Endothelial cell of umbilical vein (primary cell): ENCODE measurements around the gene GGTLC2. TPM values are rescaled to one million over a fixed set of nuclear protein-coding genes. Genes with fewer than 3 reads are reported as not detected.

Experiments
- BruUV-seq: library from RNA; stranded (reverse); fragments of 400-500 nt; replicated peaks from 2 replicates; lab custom pipeline; 2021; lab: Mats Ljungman, UMichigan
- CTCF ChIA-PET: fragments of 300-600, 350-600 bp; sonication (Branson Sonifier 250); formaldehyde crosslinking; loops from one replicate; lab custom pipeline; 2021; ENCODE audit warnings: antibody characterized with exemption, inconsistent platforms; lab: Charles Lee
- POLR2A ChIA-PET: fragments of 300-600, 350-600 bp; sonication (Branson Sonifier 250); formaldehyde crosslinking; loops from one replicate; lab custom pipeline; 2021; ENCODE audit warnings: antibody characterized with exemption, inconsistent platforms; lab: Charles Lee
- DNase-seq: peaks from one replicate; pipeline ENCODE4 v3.0.0-alpha.2; 2011; ENCODE audit warnings: low read depth, low spot score
- FAIRE-seq: peaks from 2 replicates; lab custom pipeline; 2011; peaks lifted over from hg19 to GRCh38; lab: Jason Lieb, UNC
- H2AFZ ChIP-seq: 2 replicates; pipeline ENCODE4 v1.6.0; 2012; ENCODE audit warnings: low read depth, low read length, control low read depth, inconsistent platforms
- H3K27ac ChIP-seq: 2 replicates; pipeline ENCODE4 v1.5.1; 2011; ENCODE audit warnings: low read depth, mild to moderate bottlenecking, control low read depth, low read length, moderate library complexity; ENCODE audit not compliant: insufficient read depth
- H3K27me3 ChIP-seq, 2 experiments: 2 replicates each; pipeline versions ENCODE4 v1.6.0 to v1.6.1; 2011; ENCODE audit warnings: low read length in 2 of 2, mixed read lengths in 1 of 2; ENCODE audit not compliant: control insufficient read depth in 2 of 2, insufficient read depth in 2 of 2
- H3K36me3 ChIP-seq, 2 experiments: 2 replicates in 1 of 2; 3 replicates in 1 of 2; pipeline ENCODE4 v1.5.1; 2011; ENCODE audit warnings: low read length in 2 of 2, mild to moderate bottlenecking in 1 of 2, moderate library complexity in 1 of 2; ENCODE audit not compliant: control insufficient read depth in 2 of 2, insufficient read depth in 2 of 2; ENCODE audit errors: extremely low read depth in 1 of 2
- H3K4me1 ChIP-seq: 3 replicates; pipeline ENCODE4 v1.5.1; 2011; ENCODE audit warnings: mild to moderate bottlenecking, low read length; ENCODE audit not compliant: control insufficient read depth, insufficient read depth; ENCODE audit errors: extremely low read depth
- H3K4me2 ChIP-seq: 2 replicates; pipeline ENCODE4 v1.6.1; 2011; ENCODE audit warnings: low read length, control low read depth, mixed read lengths; ENCODE audit not compliant: insufficient read depth
- H3K4me3 ChIP-seq, 3 experiments: fragments of 200-600 bp in 1 of 3; sonication (generic), shearing (Covaris generic) in 1 of 3; replicated peaks in 1 of 3; 2 replicates each; pipeline ENCODE4 v1.5.1; 2011 to 2016; ENCODE audit warnings: control low read depth in 3 of 3, low read length in 3 of 3, mild to moderate bottlenecking in 2 of 3, inconsistent platforms in 1 of 3, low read depth in 1 of 3, moderate library complexity in 1 of 3; ENCODE audit not compliant: insufficient read depth in 1 of 3
- H3K79me2 ChIP-seq: 2 replicates; pipeline ENCODE4 v1.6.0; 2012; ENCODE audit warnings: low read length, inconsistent platforms; ENCODE audit not compliant: control insufficient read depth, insufficient read depth
- H3K9ac ChIP-seq: replicated peaks from 2 replicates; pipeline ENCODE3; 2011; ENCODE audit warnings: low read length, control low read depth; ENCODE audit not compliant: insufficient read depth; ENCODE audit errors: extremely low read depth
- H3K9me1 ChIP-seq: replicated peaks from 3 replicates; pipeline ENCODE4 v1.6.0; 2011; ENCODE audit warnings: mild to moderate bottlenecking, low read length; ENCODE audit not compliant: control insufficient read depth, insufficient read depth; ENCODE audit errors: extremely low read depth
- H3K9me3 ChIP-seq: replicated peaks from 2 replicates; pipeline ENCODE4 v1.5.1; 2012; ENCODE audit warnings: low read length, inconsistent platforms; ENCODE audit not compliant: control insufficient read depth, insufficient read depth
- H4K20me1 ChIP-seq: replicated peaks from 2 replicates; pipeline ENCODE3; 2011; ENCODE audit warnings: mild to moderate bottlenecking, low read length; ENCODE audit not compliant: control insufficient read depth, insufficient read depth; ENCODE audit errors: extremely low read depth
- EZH2 ChIP-seq: IDR thresholded peaks from 2 replicates; pipeline ENCODE4 v1.6.1; 2012; ENCODE audit warnings: borderline replicate concordance, low read depth, mild to moderate bottlenecking, moderate library complexity, low read length, inconsistent platforms; ENCODE audit not compliant: severe bottlenecking
- FOS ChIP-seq: IDR thresholded peaks from 2 replicates; pipeline ENCODE4 v1.6.1; 2011; ENCODE audit warnings: mild to moderate bottlenecking, low read length, moderate library complexity, borderline replicate concordance; ENCODE audit not compliant: insufficient read depth
- GATA2 ChIP-seq: IDR thresholded peaks from 2 replicates; pipeline ENCODE4 v1.7.0; 2011; ENCODE audit warnings: low read depth, mild to moderate bottlenecking, moderate library complexity, mixed read lengths, low read length; ENCODE audit not compliant: insufficient read length, insufficient read depth
- JUN ChIP-seq: IDR thresholded peaks from 2 replicates; pipeline ENCODE4 v1.6.1; 2011; ENCODE audit warnings: borderline replicate concordance, low read depth; ENCODE audit not compliant: insufficient read length, insufficient read depth
- MYC ChIP-seq: IDR thresholded peaks from one replicate; pipeline ENCODE4 v1.6.1; 2011; ENCODE audit warnings: mild to moderate bottlenecking, low read depth, low read length
- POLR2A ChIP-seq: IDR thresholded peaks from 2 replicates; pipeline ENCODE4 v1.6.1; 2012; ENCODE audit warnings: low read depth, mild to moderate bottlenecking, control low read depth, low read length
- POLR2AphosphoS5 ChIP-seq: IDR thresholded peaks from 2 replicates; pipeline ENCODE4 v1.6.1; 2012; ENCODE audit warnings: low read depth, mild to moderate bottlenecking, control low read depth, low read length, moderate library complexity; ENCODE audit not compliant: insufficient read depth
- dilution Hi-C: fragments of 300-500 bp; cut with MboI; formaldehyde crosslinking; loops from one replicate; pipeline ENCODE4 v1.15.0; 2019; ENCODE audit warnings: low sequenced_read_pairs; ENCODE audit not compliant: extremely low pct_ligation_motif_present
- intact Hi-C: fragments of 100-400 bp; cut with micrococcal nuclease; formaldehyde crosslinking; loops from one replicate; pipeline ENCODE4 v1.10.0; 2022
- polyA plus RNA-seq, 4 experiments: library from polyadenylated mRNA; depleted of rRNA in 3 of 4; stranded (reverse) in 3 of 4; unstranded in 1 of 4; fragments of >200 nt; gene quantifications; 2 replicates each; pipeline versions ENCODE4 v1.2.1 to v1.2.3, GENCODE V29; 2011 to 2012; ENCODE audit warnings: missing spikeins in 1 of 4
- total RNA-seq: library from RNA; stranded (reverse); gene quantifications from 2 replicates; pipeline ENCODE4 v1.2.3, GENCODE V29; 2021
- TF ChIP-seq, protein P1 (sequence below), 2 donors: IDR thresholded peaks; 1 replicate in 1 of 2; 2 replicates in 1 of 2; pipeline ENCODE4 v1.5.1; 2011; ENCODE audit warnings: low read length in 2 of 2, mild to moderate bottlenecking in 2 of 2, moderate library complexity in 2 of 2, control low read depth in 1 of 2, inconsistent platforms in 1 of 2, low read depth in 1 of 2; ENCODE audit not compliant: insufficient read depth in 1 of 2; ENCODE audit errors: extremely low read depth in 1 of 2
- TF ChIP-seq, protein P2 (sequence below): IDR thresholded peaks from 2 replicates; pipeline ENCODE4 v1.6.1; 2011; ENCODE audit not compliant: insufficient read depth, insufficient read length

GGTLC2 gene
- total and polyA plus RNA-seq, 2 donors (not counting 3 experiments of a cell fraction or from before 2014, with no cell fraction given) = not detected

DNA sequence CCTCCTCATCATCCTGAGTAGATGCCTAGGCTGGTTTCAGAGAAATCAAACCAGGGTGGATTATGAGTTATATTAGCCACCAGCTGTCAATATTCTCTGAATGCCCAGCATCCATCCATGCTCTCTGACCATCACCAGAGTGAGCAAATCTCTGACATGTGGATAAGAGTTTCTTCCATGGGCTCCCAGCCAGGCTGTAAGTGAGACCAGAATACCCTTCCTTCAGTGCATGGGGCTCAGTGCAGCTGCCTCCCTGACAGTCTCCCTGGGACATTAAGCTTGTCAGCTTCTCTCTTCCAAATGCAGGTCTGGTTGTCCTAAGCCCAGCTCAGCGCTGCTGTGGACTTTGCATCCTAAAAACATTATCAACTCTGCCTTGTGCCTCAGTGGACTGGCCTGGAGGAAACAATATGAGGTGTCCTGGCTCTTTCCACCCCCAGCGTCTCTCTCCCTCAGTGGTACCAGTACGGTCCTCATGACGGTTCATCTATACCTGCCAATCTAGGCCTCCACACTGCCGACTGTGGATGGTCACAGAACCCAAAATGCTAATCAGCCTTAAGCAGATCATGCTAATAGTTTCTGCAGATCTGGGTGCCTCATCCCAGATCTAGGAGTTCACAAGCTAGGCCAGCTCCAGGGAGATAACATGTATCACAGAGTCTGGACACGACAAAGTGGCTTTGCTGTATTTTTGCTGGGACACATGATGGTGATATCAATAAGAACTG is 43.7 kb upstream of the GGTLC2 start:
- Histone ChIP-seq H3K9me1 (no peaks in the 10 kb centered on the region), H3K4me3 (no peak overlapping the region), H3K27me3 (peaks cover 0 to 2% of the 10 kb centered on the region in 2 experiments), H3K9me3 (no peaks in the 10 kb centered on the region), H3K9ac (no peak overlapping the region), H3K4me2 (no peak overlapping the region), H3K36me3 (no peaks in the 10 kb centered on the region), H4K20me1 (no peaks in the 10 kb centered on the region), H3K79me2 (no peaks in the 10 kb centered on the region), H3K27ac (no peak overlapping the region), H2AFZ (no peak overlapping the region), H3K4me1 (no peaks in the 10 kb centered on the region)
- CTCF ChIA-PET = interaction anchor here (0.6 to 4.5 kb wide), 4 partner anchors 10 to 24 kb away, joined by 3 to 24 read pairs (median 10); no protein-coding TSS in a partner anchor
- no TSS peak for BruUV-seq
- FAIRE-seq = no peak
- no peak for DNase-seq
- POLR2A ChIA-PET = no interaction called here
- intact Hi-C loops (no loop called here), dilution Hi-C loops (no loop called here)
- TF ChIP-seq EZH2 (no peak), FOS (no peak), MYC (no peak)

DNA sequence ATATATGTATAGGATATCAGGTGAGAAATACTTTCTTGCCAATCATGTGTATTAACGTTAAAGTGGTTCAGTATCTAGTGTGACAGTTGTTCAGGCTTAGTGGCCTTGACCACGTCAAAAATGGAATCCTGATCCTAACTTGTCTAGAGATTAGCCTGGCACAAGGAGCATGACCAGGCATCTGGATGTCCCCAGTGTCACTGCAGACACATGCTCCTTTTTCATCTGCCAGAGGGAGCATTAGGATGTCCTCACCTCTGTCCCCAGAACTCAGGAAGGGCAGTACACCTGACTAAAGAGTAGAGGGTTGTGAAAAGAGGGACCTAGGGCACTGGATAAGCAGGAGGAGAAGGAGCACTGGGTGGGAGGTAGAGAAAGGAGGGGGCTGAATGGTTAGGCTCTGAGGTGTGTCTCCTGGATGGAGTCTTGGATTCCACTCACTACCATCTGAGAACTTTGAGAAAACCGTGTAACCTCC is 40.9 kb upstream of the GGTLC2 start:
- no peak overlapping the region for H3K4me2 ChIP-seq
- H2AFZ ChIP-seq = no peak overlapping the region
- no peaks in the 10 kb centered on the region for H3K79me2 ChIP-seq
- DNase-seq = no peak
- no peak overlapping the region for H3K4me3 ChIP-seq
- intact Hi-C loops = no loop called here
- CTCF ChIA-PET = interaction anchor here (1.0 to 2.0 kb wide), 3 partner anchors 13 to 27 kb away, joined by 4 to 6 read pairs (median 4); no protein-coding TSS in a partner anchor
- H3K9ac ChIP-seq = no peak overlapping the region
- no TSS peak for BruUV-seq
- dilution Hi-C loops = no loop called here
- H3K27me3 ChIP-seq = peaks cover 0 to 2% of the 10 kb centered on the region in 2 experiments
- TF ChIP-seq EZH2 (no peak), GATA2 (no peak), MYC (no peak), FOS (no peak), POLR2A (no peak), JUN (no peak), POLR2AphosphoS5 (no peak)
- TF ChIP-seq, protein P1, sequence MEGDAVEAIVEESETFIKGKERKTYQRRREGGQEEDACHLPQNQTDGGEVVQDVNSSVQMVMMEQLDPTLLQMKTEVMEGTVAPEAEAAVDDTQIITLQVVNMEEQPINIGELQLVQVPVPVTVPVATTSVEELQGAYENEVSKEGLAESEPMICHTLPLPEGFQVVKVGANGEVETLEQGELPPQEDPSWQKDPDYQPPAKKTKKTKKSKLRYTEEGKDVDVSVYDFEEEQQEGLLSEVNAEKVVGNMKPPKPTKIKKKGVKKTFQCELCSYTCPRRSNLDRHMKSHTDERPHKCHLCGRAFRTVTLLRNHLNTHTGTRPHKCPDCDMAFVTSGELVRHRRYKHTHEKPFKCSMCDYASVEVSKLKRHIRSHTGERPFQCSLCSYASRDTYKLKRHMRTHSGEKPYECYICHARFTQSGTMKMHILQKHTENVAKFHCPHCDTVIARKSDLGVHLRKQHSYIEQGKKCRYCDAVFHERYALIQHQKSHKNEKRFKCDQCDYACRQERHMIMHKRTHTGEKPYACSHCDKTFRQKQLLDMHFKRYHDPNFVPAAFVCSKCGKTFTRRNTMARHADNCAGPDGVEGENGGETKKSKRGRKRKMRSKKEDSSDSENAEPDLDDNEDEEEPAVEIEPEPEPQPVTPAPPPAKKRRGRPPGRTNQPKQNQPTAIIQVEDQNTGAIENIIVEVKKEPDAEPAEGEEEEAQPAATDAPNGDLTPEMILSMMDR (IDR thresholded peaks at IDR 0.05; ENCODE audit: extremely low read depth in 1 of 2, insufficient read depth in 1 of 2, low read depth in 1 of 2, low read length in 2 of 2) = no peak
- TF ChIP-seq, protein P2, sequence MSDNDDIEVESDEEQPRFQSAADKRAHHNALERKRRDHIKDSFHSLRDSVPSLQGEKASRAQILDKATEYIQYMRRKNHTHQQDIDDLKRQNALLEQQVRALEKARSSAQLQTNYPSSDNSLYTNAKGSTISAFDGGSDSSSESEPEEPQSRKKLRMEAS = no peak
- POLR2A ChIA-PET = no interaction called here
- H3K27ac ChIP-seq = no peak overlapping the region
- no peaks in the 10 kb centered on the region for H3K9me3 ChIP-seq
- FAIRE-seq = no peak
- H3K4me1 ChIP-seq = no peaks in the 10 kb centered on the region
- H3K9me1 ChIP-seq = no peaks in the 10 kb centered on the region
- no peaks in the 10 kb centered on the region for H3K36me3 ChIP-seq
- H4K20me1 ChIP-seq = no peaks in the 10 kb centered on the region
